ENCODE measurements around the gene COA8.

- no peak for TF ChIP-seq CTCF (conservative IDR thresholded peaks at IDR 0.05; ENCODE audit: low read depth, low read length)
- TF ChIP-seq EZH2phosphoT487 (IDR thresholded peaks at IDR 0.05; ENCODE audit: borderline replicate concordance, low read length), result no peak
Measured at GRCh38 chr14:103607822-103608221, 45.1 kb downstream of the COA8 start.

All from PC-3 (cell line).